ENCODE data around the gene ARHGAP19. TPM values are rescaled to one million over a fixed set of nuclear protein-coding genes. Genes with fewer than 3 reads are reported as not detected.
A peak's percentile ranks its signal among the peaks of the same experiment; 100 is the strongest.

Gene ARHGAP19
- total and polyA plus RNA-seq, 2 donors (not counting 3 experiments of a cell fraction or from before 2014, with no cell fraction given) = 6.8 to 20.0 TPM

GRCh38 chr10:97321804-97322190, 29.4 kb upstream of the ARHGAP19 start:
- POLR2A ChIA-PET = no interaction called here
- H3K9me3 ChIP-seq (replicated peaks; ENCODE audit: control insufficient read depth, insufficient read depth, low read length) = no peaks in the 10 kb centered on the region
- CTCF ChIA-PET = interaction anchor here (4.3 kb wide), 1 partner anchor 11 kb away, joined by 23 read pairs; no protein-coding TSS in a partner anchor
- intact Hi-C loops (cut with micrococcal nuclease) (loop anchor here (1.0 kb wide), 1 partner anchor 11 kb away; no protein-coding TSS in a partner anchor), dilution Hi-C loops (cut with MboI; ENCODE audit: extremely low pct_ligation_motif_present, low sequenced_read_pairs) (no loop called here)
- TF ChIP-seq POLR2AphosphoS5 (IDR thresholded peaks at IDR 0.05; ENCODE audit: insufficient read depth, low read depth, low read length) = no peak
- no peak for TF ChIP-seq POLR2A (IDR thresholded peaks at IDR 0.05; ENCODE audit: low read depth, low read length)
- TF ChIP-seq CTCF (IDR thresholded peaks at IDR 0.05; ENCODE audit: extremely low read depth in 1 of 2, insufficient read depth in 1 of 2, low read depth in 1 of 2, low read length in 2 of 2) = no peak
- TF ChIP-seq JUN (IDR thresholded peaks at IDR 0.05; ENCODE audit: borderline replicate concordance, insufficient read depth, insufficient read length, low read depth) = no peak
- TF ChIP-seq FOS (IDR thresholded peaks at IDR 0.05; ENCODE audit: borderline replicate concordance, insufficient read depth, low read length) = no peak
- TF ChIP-seq GATA2 (IDR thresholded peaks at IDR 0.05; ENCODE audit: insufficient read depth, insufficient read length, low read depth, low read length) = no peak
- TF ChIP-seq MAX (IDR thresholded peaks at IDR 0.05; ENCODE audit: insufficient read depth, insufficient read length) = no peak
- TF ChIP-seq EZH2 (IDR thresholded peaks at IDR 0.05; ENCODE audit: borderline replicate concordance, low read depth, low read length, severe bottlenecking) = no peak
- no peak for TF ChIP-seq MYC (IDR thresholded peaks at IDR 0.05; ENCODE audit: low read depth, low read length)
- DNase-seq (ENCODE audit: low read depth, low spot score) = no peak
- no peaks in the 10 kb centered on the region for H3K9me1 ChIP-seq (replicated peaks; ENCODE audit: control insufficient read depth, extremely low read depth, insufficient read depth, low read length)
- no peaks in the 10 kb centered on the region for H3K36me3 ChIP-seq (ENCODE audit: control insufficient read depth in 2 of 2, extremely low read depth in 1 of 2, insufficient read depth in 2 of 2, low read length in 2 of 2)
- no peaks in the 10 kb centered on the region for H3K79me2 ChIP-seq (ENCODE audit: control insufficient read depth, insufficient read depth, low read length)
- H3K27ac ChIP-seq (ENCODE audit: insufficient read depth, low read depth, low read length) = no peak overlapping the region
- no peaks in the 10 kb centered on the region for H4K20me1 ChIP-seq (replicated peaks; ENCODE audit: control insufficient read depth, extremely low read depth, insufficient read depth, low read length)
- H3K27me3 ChIP-seq (ENCODE audit: control insufficient read depth in 2 of 2, insufficient read depth in 2 of 2, low read length in 2 of 2) = no peaks in the 10 kb centered on the region
- no peak for FAIRE-seq
- no peak overlapping the region for H3K4me3 ChIP-seq (replicated peaks in 1 of 3; ENCODE audit: insufficient read depth in 1 of 3, low read depth in 1 of 3, low read length in 3 of 3)
- no peak overlapping the region for H3K9ac ChIP-seq (replicated peaks; ENCODE audit: extremely low read depth, insufficient read depth, low read length)
- no peak overlapping the region for H2AFZ ChIP-seq (ENCODE audit: low read depth, low read length)
- BruUV-seq (replicated peaks) = no TSS peak
- H3K4me1 ChIP-seq (ENCODE audit: control insufficient read depth, extremely low read depth, insufficient read depth, low read length) = peaks cover 15% of the 10 kb centered on the region
- peak overlapping the region; percentile 95 for H3K4me2 ChIP-seq (ENCODE audit: insufficient read depth, low read length)

Measured in endothelial cell of umbilical vein (primary cell).